ENCODE data around the gene ARFGEF3.

DNA sequence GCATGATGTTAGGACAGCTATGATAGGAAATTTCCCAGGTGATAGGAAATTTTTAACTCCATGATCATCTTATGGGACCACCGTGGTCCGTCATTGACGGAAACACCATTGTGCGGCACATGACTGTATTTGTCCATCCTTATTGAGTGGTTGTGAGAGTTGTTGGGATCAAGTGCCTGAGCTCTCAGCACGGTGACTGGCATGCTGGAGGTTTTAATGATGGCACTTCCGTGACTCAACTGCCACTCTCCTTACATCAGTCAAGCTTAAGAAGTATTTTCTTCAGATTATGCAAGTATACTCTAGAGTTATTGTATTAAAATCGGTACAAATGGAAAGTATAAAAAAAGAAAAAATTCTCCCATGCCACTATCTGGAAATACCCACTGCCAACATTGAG is 35.8 kb downstream of the ARFGEF3 start:
- TF ChIP-seq CTCF (IDR thresholded peaks at IDR 0.05) = no peak
- TF ChIP-seq POLR2AphosphoS5 (IDR thresholded peaks at IDR 0.05) = no peak
